Thyroid gland (tissue), 4 donors: Measurements from ENCODE around the gene NSRP1.

Source experiments
- POLR2A ChIP-seq, 2 donors: fragments of 450-650 bp; IDR thresholded peaks; one replicate each; pipeline ENCODE4 v1.6.1; 2017; ENCODE audit warnings: antibody characterized with exemption in 2 of 2, mild to moderate bottlenecking in 2 of 2, moderate library complexity in 1 of 2
- TF ChIP-seq, protein P1 (sequence below), 6 experiments: fragments of 200-600 bp in 3 of 6; fragments of 450-650 bp in 3 of 6; sonication (generic) in 3 of 6; IDR thresholded peaks; one replicate each; pipeline ENCODE4 v1.5.1; 2016 to 2019; ENCODE audit warnings: antibody characterized with exemption in 6 of 6, mild to moderate bottlenecking in 2 of 6, inconsistent platforms in 1 of 6, moderate library complexity in 1 of 6

DNA sequence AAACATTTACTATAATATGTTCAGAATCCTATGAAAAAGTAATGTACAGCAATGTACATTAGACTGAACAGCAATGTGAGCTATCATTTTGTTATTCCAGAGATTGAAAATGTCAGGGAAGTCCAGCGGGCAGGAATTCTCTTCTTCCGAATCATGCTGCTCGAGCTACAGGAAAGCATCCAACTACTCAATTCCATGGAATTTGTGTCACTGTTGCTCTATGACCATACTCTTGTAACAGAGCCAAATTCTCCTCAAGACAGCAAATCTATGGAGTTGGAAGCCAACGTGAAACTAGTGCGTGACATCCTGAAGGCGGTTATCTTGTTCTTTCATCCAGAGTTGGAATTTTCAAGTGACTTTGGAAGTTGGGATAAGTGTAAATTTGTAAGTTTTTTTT, 24.8 kb upstream of the NSRP1 start:
- TF ChIP-seq, protein P1, sequence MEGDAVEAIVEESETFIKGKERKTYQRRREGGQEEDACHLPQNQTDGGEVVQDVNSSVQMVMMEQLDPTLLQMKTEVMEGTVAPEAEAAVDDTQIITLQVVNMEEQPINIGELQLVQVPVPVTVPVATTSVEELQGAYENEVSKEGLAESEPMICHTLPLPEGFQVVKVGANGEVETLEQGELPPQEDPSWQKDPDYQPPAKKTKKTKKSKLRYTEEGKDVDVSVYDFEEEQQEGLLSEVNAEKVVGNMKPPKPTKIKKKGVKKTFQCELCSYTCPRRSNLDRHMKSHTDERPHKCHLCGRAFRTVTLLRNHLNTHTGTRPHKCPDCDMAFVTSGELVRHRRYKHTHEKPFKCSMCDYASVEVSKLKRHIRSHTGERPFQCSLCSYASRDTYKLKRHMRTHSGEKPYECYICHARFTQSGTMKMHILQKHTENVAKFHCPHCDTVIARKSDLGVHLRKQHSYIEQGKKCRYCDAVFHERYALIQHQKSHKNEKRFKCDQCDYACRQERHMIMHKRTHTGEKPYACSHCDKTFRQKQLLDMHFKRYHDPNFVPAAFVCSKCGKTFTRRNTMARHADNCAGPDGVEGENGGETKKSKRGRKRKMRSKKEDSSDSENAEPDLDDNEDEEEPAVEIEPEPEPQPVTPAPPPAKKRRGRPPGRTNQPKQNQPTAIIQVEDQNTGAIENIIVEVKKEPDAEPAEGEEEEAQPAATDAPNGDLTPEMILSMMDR (IDR thresholded peaks at IDR 0.05): no peak
- no peak for TF ChIP-seq POLR2A (IDR thresholded peaks at IDR 0.05)
